Subcutaneous adipose tissue (tissue), 4 donors: ENCODE data around the gene ALOX5. TPM values are rescaled to one million over a fixed set of nuclear protein-coding genes. Genes with fewer than 3 reads are reported as not detected.

ENCODE experiments used
- total RNA-seq, 4 donors: library from RNA; depleted of rRNA; stranded (reverse); fragments of >200 nt; gene quantifications; one replicate each; pipeline ENCODE4 v1.1.0, GENCODE V29; 2016
- TF ChIP-seq, protein P1 (sequence below): fragments of 450-650 bp; IDR thresholded peaks from one replicate; pipeline ENCODE4 v1.5.1; 2016; ENCODE audit warnings: low read depth, mild to moderate bottlenecking, control low read depth, antibody characterized with exemption, moderate library complexity

The ALOX5 gene
- total RNA-seq, 4 donors from 2014 or later = 31.8 to 63.9 (median 41.1) TPM

DNA sequence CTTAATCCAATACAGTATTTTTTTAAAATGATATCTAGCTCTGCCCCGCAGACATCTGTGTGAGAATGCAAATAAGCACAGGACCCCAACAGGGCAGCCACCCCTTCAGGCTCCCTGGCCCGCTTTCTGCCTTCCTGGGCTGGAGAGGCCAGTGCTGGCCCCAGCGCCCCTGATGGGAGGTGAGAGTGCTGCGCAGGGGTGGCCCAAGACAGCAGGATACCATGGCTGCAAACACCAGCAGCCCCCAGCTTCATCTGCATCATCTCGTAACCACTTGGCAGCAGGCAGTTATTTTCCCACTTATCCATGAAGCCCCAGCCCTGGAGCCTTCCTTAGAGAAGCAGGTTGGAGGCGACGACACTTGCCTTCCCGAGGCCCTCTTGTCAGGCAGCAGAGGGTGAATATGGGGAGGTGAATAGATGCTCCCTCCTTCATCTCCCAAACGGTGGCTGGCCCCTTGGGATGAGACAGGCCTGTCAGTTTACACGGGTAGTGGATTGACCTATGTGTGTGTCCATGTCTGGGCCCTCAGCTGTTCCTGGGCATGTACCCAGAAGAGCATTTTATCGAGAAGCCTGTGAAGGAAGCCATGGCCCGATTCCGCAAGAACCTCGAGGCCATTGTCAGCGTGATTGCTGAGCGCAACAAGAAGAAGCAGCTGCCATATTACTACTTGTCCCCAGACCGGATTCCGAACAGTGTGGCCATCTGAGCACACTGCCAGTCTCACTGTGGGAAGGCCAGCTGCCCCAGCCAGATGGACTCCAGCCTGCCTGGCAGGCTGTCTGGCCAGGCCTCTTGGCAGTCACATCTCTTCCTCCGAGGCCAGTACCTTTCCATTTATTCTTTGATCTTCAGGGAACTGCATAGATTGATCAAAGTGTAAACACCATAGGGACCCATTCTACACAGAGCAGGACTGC, 71.2 kb downstream of the ALOX5 start:
- TF ChIP-seq, protein P1, sequence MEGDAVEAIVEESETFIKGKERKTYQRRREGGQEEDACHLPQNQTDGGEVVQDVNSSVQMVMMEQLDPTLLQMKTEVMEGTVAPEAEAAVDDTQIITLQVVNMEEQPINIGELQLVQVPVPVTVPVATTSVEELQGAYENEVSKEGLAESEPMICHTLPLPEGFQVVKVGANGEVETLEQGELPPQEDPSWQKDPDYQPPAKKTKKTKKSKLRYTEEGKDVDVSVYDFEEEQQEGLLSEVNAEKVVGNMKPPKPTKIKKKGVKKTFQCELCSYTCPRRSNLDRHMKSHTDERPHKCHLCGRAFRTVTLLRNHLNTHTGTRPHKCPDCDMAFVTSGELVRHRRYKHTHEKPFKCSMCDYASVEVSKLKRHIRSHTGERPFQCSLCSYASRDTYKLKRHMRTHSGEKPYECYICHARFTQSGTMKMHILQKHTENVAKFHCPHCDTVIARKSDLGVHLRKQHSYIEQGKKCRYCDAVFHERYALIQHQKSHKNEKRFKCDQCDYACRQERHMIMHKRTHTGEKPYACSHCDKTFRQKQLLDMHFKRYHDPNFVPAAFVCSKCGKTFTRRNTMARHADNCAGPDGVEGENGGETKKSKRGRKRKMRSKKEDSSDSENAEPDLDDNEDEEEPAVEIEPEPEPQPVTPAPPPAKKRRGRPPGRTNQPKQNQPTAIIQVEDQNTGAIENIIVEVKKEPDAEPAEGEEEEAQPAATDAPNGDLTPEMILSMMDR = no peak

- TF ChIP-seq, protein P1 = no peak
Observed at GRCh38 chr10:45446858-45447257, 72.8 kb downstream of the ALOX5 start.

- TF ChIP-seq, protein P1 = no peak
Observed at GRCh38 chr10:45447416-45447815, 73.4 kb downstream of the ALOX5 start.

- TF ChIP-seq, protein P1 = no peak
Observed at GRCh38 chr10:45450866-45451265, 76.8 kb downstream of the ALOX5 start.

DNA sequence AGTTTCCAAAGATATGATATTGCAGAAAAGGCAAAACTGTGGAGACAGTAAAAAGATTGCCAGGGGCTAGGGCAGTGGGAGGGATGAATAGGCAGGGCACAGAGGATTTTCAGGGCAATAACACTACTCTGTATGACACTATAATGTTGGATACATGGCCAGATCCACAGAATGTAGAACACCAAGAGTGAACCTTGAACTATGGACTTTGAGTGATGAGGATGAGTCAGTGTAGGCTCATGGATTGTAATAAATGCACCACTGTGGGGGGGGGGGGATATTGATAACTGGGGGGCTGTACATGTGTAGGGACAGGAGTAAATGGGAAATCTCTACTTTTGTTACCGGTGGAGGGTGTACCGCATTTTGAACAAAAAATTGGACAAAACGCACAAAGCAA, 77.4 kb downstream of the ALOX5 start:
- TF ChIP-seq, protein P1 = no peak

GRCh38 chr10:45452268-45452667, 78.3 kb downstream of the ALOX5 start:
- TF ChIP-seq, protein P1 = no peak

DNA sequence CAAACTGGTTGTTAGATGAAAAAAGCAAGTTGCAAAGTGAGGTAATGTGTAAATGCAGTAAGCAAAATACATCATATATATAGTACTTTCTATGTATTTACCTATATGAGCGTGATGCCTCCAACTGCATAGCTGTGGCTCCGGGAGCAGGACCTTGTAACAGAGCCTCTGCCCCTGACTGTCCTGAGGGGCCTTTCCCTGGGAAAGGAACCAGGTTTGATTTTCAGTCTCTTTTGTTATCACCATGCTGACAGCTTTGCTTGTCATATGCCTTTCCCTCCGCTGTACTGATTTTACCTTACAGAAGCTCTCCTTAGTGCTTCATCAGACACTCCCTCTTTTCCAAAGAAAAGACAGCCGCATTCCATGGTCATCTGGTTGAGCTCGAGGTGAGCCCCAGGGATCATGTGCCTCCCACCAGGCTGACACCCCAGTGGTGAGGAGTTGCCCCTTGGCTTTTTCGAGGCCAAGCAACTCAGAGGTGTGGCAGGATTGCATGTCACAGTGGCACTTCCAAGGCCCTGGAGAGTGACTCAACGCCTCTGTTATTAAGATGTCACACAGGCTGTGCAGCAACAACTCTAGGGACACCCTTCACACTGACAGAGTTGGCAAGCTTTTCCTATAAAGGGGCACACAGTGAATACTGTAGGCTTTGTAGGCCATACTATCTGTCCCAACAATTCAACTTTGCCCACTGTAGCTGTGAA, 78.9 kb downstream of the ALOX5 start:
- TF ChIP-seq, protein P1 = no peak
